Psoas muscle (tissue), 8 donors: ENCODE measurements around the gene C1orf216. TPM values are rescaled to one million over a fixed set of nuclear protein-coding genes. Genes with fewer than 3 reads are reported as not detected.

Experiments used
- ATAC-seq, 4 donors: fragments of 200-7000 bp; cut with Tn5 transposase; one replicate each; pipeline ENCODE4 v1.9.1; 2020; ENCODE audit warnings: moderate library complexity in 3 of 4, mild to moderate bottlenecking in 2 of 4
- DNase-seq, 2 donors: peaks; one replicate each; pipeline ENCODE4 v3.0.0-alpha.2; 2020
- H3K27ac ChIP-seq: fragments of 200-600 bp; one replicate; pipeline ENCODE4 v1.8.0; 2022
- H3K27me3 ChIP-seq, 3 donors: fragments of 200-600 bp in 1 of 3; one replicate each; pipeline versions ENCODE4 v1.6.1 to v1.8.0; 2013 to 2022; ENCODE audit warnings: low read length in 2 of 3, mild to moderate bottlenecking in 2 of 3, moderate library complexity in 1 of 3; ENCODE audit not compliant: insufficient read depth in 3 of 3
- H3K36me3 ChIP-seq, 2 donors: fragments of 200-600 bp in 1 of 2; one replicate each; pipeline versions ENCODE4 v1.6.1 to v1.8.0; 2013 to 2022; ENCODE audit warnings: low read depth in 1 of 2, mild to moderate bottlenecking in 1 of 2, moderate library complexity in 1 of 2; ENCODE audit not compliant: insufficient read depth in 1 of 2
- H3K4me1 ChIP-seq: fragments of 200-600 bp; one replicate; pipeline ENCODE4 v1.8.0; 2022
- H3K4me3 ChIP-seq: fragments of 200-600 bp; one replicate; pipeline ENCODE4 v1.8.0; 2022; ENCODE audit warnings: mild to moderate bottlenecking
- H3K9me3 ChIP-seq: fragments of 200-600 bp; one replicate; pipeline ENCODE4 v1.8.0; 2022
- CTCF ChIP-seq: fragments of 200-600 bp; IDR thresholded peaks from one replicate; pipeline ENCODE4 v1.8.0; 2022; ENCODE audit warnings: antibody characterized with exemption
- WGBS, 3 donors: extraction: QIAGEN DNeasy Blood & Tissue Kit; methylation state at CpG; one replicate each; pipeline versions ENCODE4 v1.1.6 to v1.1.7; 2013; 5-methylcytosine and 5-hydroxymethylcytosine counted together
- intact Hi-C, 2 donors: fragments of 100-400 bp; cut with DNase I; formaldehyde crosslinking; loops; one replicate each; pipeline versions ENCODE4 v1.11.0 to v1.14.2; 2022
- polyA plus RNA-seq, 3 donors: library from polyadenylated mRNA; stranded (reverse); fragments of 200-250 nt; gene quantifications; one replicate each; pipeline ENCODE4 v1.2.3, GENCODE V29; 2013
- total RNA-seq, 4 donors: library from RNA; stranded (reverse); fragmentation: NEBNext Ultra II Directional in 2 of 4; extraction: Animal tissue kit (Norgen Biotek cat#: 25700) in 2 of 4; gene quantifications; one replicate each; pipeline versions ENCODE4 v1.2.1 to v1.2.4, GENCODE V29; 2021 to 2023
- donor health status: healthy with polysubstance abuse.
- donor health status: DM: no; HTN: no; CAD: no; lungs with moderate emphysema.
- donor health status: Bipolar disorder and iron deficiency.
- donor health status: healthy.
- donor health status: DM: yes; HTN: yes; CAD: no.
- donor health status: DM: no; HTN: no; CAD: no.
- donor health status: DM: no; HTN: no; CAD: no.
- donor health status: DM: yes; HTN: yes; CAD: no.

The C1orf216 gene
- total and polyA plus RNA-seq, 7 donors, result 8.8 to 24.2 (median 15.5) TPM

GRCh38 chr1:35727434-35728040 is 8.9 kb upstream of the C1orf216 start:
- Histone ChIP-seq H3K27ac (no peak overlapping the region), H3K4me1 (no peaks in the 10 kb centered on the region), H3K36me3 (no peaks in the 10 kb centered on the region), H3K9me3 (no peaks in the 10 kb centered on the region), H3K4me3 (no peak overlapping the region), H3K27me3 (no peaks in the 10 kb centered on the region)
- 52 to 60% (median 58%) methylated on average over 4 of the region's 4 CpGs for WGBS, 3 donors
- TF ChIP-seq CTCF, result no peak
- intact Hi-C loops, result loop anchor here (1.0 to 10.0 kb wide), 3 partner anchors 158 to 275 kb away; no protein-coding TSS in a partner anchor
- DNase-seq (no peak), ATAC-seq (no peak)

- Histone ChIP-seq H3K36me3 (no peaks in the 10 kb centered on the region), H3K27ac (no peak overlapping the region), H3K4me1 (no peaks in the 10 kb centered on the region), H3K27me3 (no peaks in the 10 kb centered on the region), H3K9me3 (no peaks in the 10 kb centered on the region), H3K4me3 (no peak overlapping the region)
- DNase-seq, result peak; percentile 34 to 66
- intact Hi-C loops, result loop anchor here (1.0 to 10.0 kb wide), 3 partner anchors 157 to 274 kb away; no protein-coding TSS in a partner anchor
- ATAC-seq, result peak; percentile 86 to 96 (median 88)
- peak; percentile 81 for TF ChIP-seq CTCF
- 46 to 53% (median 47%) methylated on average over 11 of the region's 11 CpGs for WGBS, 3 donors
These were observed 8.1 kb upstream of the C1orf216 start for GRCh38 chr1:35726450-35727433.

GRCh38 chr1:35725596-35725995 is 6.9 kb upstream of the C1orf216 start:
- H3K9me3 ChIP-seq, result no peaks in the 10 kb centered on the region
- intact Hi-C loops, result loop anchor here (5.0 to 10.0 kb wide), 2 partner anchors 271 to 273 kb away; no protein-coding TSS in a partner anchor
- H3K4me1 ChIP-seq, result no peaks in the 10 kb centered on the region
- no peaks in the 10 kb centered on the region for H3K27me3 ChIP-seq
- H3K4me3 ChIP-seq, result no peak overlapping the region
- DNase-seq, result no peak
- TF ChIP-seq CTCF, result no peak
- no peak for ATAC-seq
- WGBS, 3 donors, result 66 to 78% (median 76%) methylated on average over 10 of the region's 10 CpGs
- no peaks in the 10 kb centered on the region for H3K36me3 ChIP-seq
- H3K27ac ChIP-seq, result no peak overlapping the region

- H3K27me3 ChIP-seq, result no peaks in the 10 kb centered on the region
- no peaks in the 10 kb centered on the region for H3K9me3 ChIP-seq
- ATAC-seq (peak in 3 of 4 donors; percentile 22 to 35 (median 30)), DNase-seq (peak; percentile 71 to 74)
- 11 to 15% (median 13%) methylated on average over 10 of the region's 10 CpGs for WGBS, 3 donors
- H3K4me1 ChIP-seq, result peaks cover 25% of the 10 kb centered on the region
- TF ChIP-seq CTCF, result no peak
- intact Hi-C loops, result loop anchor here (2.0 to 10.0 kb wide), 3 partner anchors 73 to 145 kb away; partner anchors contain the start of genes PSMB2 (in 2 of the 2) and TFAP2E (in 1 of the 2)
- peak overlapping the region; percentile 97 for H3K4me3 ChIP-seq
- peaks cover 0 to 21% of the 10 kb centered on the region in 2 donors for H3K36me3 ChIP-seq
- peak overlapping the region; percentile 86 for H3K27ac ChIP-seq
These were observed 690 bp downstream of the C1orf216 start for GRCh38 chr1:35717911-35718476.
